HuH-7 (cell line): ENCODE measurements around the gene BCAN.

Experiments
- DNase-seq: peaks from one replicate; pipeline ENCODE4 v3.0.0; 2011; ENCODE audit warnings: low spot score

Gene BCAN

DNA sequence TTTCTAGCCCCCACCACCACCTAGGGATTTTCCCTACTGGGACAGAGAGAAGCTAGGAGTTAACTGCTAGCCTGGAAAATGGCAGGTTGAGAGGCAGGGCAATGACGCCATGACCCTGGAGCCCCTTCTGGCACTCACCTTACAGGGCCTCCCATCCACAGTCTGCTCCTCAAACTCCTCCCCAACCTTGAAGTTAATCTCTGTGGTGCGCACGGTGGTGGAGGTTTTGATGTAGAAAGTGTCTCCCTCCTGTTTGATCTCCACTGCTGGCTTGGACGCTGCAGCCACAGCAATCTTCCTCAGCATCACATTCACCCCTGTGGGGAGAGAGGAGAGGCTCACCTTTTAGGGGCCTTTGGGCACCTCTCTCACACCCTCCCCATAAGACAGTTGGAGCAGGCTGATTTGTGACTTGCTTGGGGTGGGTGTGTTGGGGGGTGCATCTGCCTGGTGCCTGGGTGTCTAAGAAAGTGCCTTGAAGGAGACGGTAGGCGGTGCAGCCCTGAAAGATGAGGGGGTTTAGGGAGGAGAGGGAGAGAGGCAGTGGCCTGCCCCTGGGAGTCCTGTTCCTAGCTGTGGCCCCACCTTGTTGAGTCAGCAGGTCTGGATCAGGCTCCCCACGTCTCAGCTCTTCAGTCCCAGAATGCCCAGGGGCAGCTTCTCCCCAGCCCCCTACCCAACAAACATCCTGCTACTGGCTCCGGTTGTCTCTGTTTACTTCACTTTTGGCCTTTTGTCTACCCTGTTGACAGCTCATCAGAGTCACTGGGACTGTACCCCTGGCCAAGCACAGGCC lies 59.0 kb downstream of the BCAN start:
- no peak for DNase-seq

DNA sequence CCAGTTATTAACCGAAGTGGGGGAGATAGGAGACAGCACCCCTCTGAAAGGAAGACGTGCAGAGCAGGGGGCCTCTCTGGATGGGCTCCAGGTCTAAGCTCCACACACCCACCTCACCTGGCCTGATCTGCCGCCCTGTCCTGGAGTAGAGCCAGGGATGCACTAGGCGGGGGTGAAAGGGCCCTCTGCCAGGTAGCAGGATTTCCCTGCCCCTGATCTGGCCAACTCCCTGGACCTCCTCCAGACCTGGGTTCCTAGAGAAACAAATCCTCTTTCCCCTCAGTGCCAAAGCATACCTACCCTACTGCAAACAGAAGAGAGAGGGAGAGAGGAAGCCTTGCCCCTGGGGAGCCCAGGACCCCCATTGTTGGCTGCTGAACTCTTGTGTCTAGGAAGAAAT lies 61.4 kb downstream of the BCAN start:
- DNase-seq: no peak

DNA sequence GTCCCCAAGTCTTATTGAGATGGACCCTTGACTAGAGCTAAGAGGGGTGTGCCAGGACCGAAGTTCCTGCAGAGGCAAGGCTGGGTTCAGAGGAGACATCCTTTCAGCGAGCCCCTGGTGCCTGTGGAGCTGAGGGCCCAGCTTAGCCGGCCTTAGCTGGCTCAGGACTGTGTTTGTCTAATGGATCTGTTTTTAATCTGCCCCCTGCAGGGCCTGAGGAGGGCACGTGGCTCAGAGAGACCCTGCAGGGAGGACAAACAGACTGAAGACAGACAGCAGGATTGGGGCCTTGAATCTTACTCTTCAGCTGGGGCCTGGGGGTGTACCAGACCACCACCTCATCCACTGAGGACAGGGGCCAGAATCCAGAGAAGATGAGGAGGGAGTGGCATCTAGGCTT lies 61.8 kb downstream of the BCAN start:
- no peak for DNase-seq

DNA sequence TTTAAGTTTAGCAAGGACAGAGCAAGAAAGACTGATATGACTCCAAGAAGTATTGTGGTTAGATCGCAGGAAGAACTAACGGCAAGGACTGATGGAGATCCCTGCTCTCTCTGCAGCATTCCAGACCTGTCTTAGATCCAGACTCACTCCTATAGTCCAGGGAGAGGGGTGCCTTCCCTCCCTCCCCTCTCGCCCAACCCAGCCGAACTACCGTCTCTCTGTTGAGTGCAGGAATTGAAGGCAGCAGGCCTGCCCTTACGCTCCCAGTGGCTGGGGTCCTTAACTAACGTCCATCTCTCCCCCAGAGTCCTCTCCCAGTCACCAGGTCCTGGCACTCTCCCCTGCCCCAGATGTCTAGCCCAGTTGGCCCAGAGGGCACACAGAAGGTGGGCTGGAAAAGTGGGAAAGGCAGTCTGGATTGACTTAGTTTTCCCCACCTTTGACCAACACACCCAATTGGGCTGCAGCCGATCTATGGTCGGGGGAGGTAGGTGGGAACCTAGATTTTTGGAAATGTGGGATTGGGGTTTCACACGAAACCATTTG lies 62.3 kb downstream of the BCAN start:
- no peak for DNase-seq

DNA sequence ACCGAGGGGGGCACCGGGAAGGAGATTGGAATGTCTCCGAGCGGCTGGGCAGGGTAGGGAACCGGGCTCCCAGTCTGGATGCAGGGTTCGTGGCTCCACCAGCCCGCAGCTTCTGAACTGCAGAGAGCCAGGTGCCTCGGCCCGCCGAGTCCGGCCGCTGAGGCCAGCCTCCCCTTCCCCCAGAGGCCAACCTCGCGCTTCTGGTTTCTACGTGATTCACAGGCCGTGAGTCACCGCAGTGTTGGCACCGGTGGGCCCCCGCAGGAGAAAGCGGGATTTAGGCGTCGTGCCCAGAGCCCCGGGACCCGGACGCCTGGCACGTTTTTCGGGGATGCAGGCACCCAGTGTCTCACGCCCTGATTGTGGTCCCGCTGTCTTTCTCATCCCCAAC lies 63.0 kb downstream of the BCAN start:
- DNase-seq: no peak

DNA sequence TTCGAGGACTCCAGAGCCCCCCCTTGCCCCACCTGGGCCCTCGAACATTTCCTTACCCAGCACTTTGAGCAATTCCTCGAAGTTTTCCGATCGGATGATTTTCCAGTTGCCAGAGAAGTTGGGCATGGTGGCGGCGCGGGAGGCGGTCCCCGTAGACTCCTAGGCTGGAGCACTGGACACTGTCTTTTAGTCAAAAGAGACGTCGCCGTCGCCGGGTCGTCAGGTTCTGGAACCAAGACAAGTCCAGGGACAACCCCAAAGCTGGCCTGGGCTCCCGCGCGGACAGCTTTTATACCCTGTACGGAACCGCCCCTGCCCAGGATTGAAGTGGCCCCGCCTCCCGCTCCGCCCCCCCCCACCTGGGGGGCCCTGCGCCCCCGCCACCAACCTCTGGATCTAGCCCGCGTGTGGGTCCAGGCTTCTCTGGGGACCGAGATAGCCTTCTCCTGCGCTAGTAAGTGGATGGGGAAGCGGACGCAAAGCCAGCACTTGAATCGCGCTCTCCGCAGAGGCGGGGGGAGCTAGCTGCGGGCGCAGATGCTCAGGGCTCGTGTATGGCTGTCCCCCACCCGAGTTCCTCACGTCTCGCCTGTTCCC lies 63.5 kb downstream of the BCAN start, which contains the start of gene CRABP2:
Gene CRABP2, minus strand, starts transcription at position 263 of the 597 bp plus-strand sequence. Its CDS starts 137 bp downstream, at position 126.
- peak; percentile 67 for DNase-seq

DNA sequence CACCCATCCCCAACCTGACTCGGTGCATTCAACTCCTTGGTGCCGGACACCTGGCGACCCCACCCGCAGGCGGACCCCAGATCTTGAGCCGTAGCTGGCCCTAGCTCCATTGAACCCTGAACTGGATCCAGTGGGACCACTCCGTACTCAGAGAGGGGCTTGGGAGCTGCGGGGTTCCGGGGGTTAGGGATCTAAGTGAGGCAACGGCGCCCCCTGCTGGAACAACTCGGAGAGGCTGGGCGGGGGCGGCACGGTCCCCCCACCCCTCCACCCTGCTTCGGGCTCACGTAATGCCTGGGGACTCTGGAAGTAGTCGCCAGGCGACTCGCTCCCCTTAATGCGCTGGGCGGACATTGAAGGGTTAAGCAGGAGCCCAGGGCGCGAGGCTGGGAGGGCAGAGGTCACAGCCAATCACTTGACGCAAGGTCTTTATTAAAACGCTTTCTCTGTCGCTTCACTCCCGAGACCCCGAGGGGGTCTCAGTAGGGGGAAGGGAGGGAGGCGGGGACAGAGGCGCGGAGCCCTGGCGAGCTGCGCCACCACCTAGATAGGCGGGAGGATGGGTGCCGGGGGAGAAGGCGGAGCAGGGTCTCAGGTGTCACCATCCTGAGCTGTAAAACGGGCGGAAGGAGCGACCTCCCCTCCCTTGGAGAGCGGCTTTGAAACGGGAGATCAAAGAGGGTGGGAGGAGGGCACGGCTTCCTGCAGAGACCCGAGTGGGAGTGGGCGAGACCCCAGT lies 64.2 kb downstream of the BCAN start:
- DNase-seq: peak; percentile 90

DNA sequence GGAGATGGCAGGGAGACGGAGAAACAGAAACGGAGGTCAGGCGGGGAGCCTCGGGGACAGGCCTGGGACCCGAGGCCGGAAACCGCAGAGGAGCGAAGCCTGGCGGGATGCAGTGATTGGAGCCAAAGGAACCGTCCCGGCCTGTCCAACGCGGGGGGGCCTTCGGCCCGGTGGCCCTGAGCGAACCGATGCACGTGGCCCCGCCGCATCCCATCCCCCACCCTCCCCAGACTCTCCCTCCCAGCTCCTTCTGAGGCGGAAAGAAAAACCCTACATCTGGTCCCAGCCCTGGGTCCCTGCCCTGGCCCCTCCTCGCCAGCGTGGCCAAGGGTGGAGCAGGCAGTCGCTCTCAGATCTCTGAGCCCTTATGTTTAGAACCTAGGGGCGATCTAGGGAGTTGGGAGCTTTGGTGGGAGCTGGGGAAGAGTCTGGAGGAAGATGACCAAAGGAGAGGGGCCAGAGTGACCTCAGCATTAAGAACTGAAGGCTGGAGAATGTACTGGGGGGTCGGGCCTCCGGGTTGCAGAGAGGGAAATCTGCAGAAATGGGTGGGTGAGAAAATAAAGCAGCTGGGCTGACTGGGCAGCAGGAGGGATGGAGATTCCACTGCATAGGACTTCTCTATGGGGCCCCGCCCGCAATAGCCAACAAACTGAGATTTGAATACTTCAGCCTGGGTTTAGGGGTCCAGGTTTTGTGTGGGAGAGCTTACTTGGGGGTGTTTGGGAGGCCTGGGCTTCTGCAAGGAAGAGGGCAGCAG lies 64.9 kb downstream of the BCAN start:
- no peak for DNase-seq

DNA sequence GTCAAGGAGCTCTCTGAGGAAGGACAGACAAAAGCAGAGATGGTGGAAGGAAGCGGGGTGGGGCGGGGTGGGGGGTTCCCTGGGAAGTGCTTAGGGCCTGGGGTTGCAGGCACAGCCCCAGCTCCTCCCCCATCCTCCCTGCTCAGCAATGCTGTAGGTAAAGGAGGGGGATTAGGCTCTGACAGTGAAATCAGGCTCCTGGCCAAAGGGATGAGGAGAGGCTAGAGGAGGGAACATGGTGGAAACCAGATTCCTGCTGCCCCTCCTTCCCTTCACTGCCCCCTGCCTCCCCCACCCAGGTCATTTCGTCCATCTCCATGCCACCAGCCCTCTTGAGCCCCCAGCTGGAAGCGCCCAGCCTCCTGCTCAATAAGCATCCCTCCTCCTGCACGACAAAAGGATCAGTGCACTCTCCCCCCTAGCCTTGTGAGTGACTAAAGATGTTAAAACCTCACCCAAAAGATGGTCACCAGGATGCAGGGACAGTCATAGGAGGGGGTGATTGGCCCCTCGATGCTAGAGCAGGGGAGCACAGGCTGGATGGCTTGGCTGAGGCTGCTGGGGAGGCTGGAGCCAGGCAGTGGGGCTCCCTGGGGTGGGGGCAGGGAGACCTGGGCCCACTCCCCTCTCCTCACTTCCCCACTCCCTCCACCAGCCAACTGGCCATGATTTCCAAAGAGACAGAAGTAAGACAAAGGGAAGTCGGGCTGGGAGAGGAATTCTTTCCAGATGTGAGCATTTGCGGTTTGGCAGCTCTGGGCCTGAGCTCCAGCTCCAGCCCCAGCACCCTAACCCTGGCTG lies 65.7 kb downstream of the BCAN start:
- DNase-seq: no peak

DNA sequence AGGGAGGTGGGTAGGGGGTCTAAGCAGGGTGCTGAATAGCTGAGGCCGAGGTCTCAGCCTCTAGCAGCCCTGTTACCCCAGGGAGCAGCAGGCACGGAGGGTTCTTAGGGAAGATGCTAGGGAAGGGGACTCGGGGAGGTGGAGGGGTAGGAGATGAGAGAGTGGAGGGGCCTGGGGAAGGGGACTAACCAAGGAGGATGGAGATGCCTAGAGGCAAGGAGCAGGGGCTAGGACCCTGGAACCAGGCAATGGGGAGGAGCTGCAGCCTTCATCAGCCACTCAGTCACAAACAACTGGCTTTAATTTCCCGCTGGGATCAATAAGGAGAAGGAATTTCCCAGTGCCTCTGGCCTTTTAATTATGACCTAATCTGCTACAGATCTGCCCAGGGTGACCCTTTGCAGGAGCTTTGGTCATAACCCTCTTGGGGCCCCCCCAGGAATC lies 66.3 kb downstream of the BCAN start:
- DNase-seq: no peak

DNA sequence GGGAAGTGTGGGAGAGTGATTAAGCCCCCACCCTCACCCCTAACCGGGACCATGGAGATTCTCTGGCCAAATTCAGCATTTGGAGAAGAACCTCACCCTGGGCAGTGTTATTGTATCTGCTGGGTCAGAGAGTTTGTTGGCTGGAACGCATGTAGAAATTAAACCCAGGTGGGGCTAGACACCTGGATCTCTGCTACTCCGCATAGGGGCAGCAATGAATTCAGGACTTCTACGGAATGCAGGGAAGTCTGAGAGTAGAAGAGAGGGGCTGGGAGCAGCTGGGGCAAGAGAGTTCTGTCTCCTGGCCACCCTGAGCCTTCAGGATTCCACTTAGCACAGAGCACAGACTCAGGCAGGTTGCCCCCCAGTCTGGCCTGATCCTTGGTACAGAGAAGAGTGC lies 67.1 kb downstream of the BCAN start:
- DNase-seq: no peak
